Ectodermal cell (in vitro differentiated cells): ENCODE results near the gene EMC8.

Source experiments
- H3K27ac ChIP-seq: 2 replicates; pipeline ENCODE4 v1.7.0; 2013; ENCODE audit warnings: mild to moderate bottlenecking, low read depth, low read length; ENCODE audit not compliant: insufficient read depth, poor library complexity, severe bottlenecking
- H3K27me3 ChIP-seq: 2 replicates; pipeline ENCODE4 v1.7.0; 2013; ENCODE audit warnings: mild to moderate bottlenecking, low read length; ENCODE audit not compliant: insufficient read depth, control insufficient read depth, poor library complexity, severe bottlenecking
- H3K36me3 ChIP-seq: one replicate; pipeline ENCODE4 v1.7.0; 2013; ENCODE audit warnings: low read length; ENCODE audit not compliant: control insufficient read depth, insufficient read depth
- H3K4me1 ChIP-seq: one replicate; pipeline ENCODE4 v1.7.0; 2013; ENCODE audit warnings: low read length; ENCODE audit not compliant: control insufficient read depth, insufficient read depth
- H3K4me3 ChIP-seq: 2 replicates; pipeline ENCODE4 v1.7.0; 2013; ENCODE audit warnings: low read depth, low read length, control low read depth; ENCODE audit not compliant: insufficient read depth
- H3K9me3 ChIP-seq: 2 replicates; pipeline ENCODE4 v1.7.0; 2013; ENCODE audit warnings: mild to moderate bottlenecking, low read length, moderate library complexity; ENCODE audit not compliant: control insufficient read depth
- WGBS, 2 experiments: methylation state at CpG; one replicate each; pipeline ENCODE4 v1.1.7; 2013; ENCODE audit warnings: missing lambda C conversion rate in 2 of 2; 5-methylcytosine and 5-hydroxymethylcytosine counted together

EMC8 gene

DNA sequence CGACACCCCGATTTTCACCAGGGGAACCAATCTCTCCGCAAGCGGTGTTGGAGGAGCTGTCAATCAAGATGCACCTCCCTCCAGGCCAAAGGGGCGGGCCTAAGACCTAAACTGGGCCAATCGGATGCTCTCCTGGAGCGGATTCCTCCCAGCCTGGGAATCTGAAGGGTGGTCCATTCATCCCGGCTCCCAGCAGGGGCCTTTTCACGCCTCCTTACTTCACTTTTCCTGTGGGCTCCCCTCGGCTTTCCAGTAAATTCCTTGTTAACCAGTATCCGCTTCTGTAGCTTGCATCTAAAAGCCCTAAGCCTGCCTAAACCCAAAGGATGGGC lies 65.5 kb downstream of the EMC8 start:
- H3K9me3 ChIP-seq = no peaks in the 10 kb centered on the region
- no peaks in the 10 kb centered on the region for H3K27me3 ChIP-seq
- 9 to 10% methylated on average over 11 of the region's 11 CpGs for WGBS, 2 experiments
- peaks cover 18% of the 10 kb centered on the region for H3K4me1 ChIP-seq
- H3K4me3 ChIP-seq = no peak overlapping the region
- no peaks in the 10 kb centered on the region for H3K36me3 ChIP-seq
- H3K27ac ChIP-seq = no peak overlapping the region

DNA sequence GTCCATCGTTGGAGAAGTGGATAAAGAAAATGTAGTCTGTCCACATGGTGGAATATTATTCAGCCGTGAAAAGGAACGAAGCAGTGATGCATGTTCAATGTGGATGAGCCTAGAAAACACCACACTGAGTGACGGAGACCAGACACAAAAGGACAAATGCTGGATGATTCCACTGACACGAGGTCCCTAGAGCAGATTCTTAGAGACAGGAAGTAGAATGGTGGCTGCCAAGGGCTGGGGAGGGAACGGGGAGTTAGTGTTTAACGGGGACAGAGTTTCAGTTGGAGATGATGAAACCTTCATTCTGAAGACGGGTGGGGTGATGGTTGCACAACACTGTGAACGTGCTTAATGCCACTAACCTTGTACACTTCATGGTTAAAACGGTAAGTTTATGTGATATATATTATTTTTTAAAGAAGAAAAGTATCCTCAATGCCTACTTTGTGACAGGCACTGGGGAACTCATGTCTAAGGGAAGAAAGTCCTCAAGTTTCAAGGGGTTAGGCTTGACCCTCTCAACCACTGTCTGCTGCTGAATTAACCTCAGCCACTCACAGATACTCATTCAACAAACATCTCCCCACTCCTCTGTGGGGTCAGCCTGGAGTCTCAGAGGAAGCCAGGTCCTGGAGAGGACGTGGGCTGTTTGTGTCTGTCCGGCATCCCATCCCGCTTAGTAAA lies 66.0 kb downstream of the EMC8 start:
- Histone ChIP-seq H3K27ac (no peak overlapping the region), H3K36me3 (no peaks in the 10 kb centered on the region), H3K4me3 (no peak overlapping the region), H3K9me3 (no peaks in the 10 kb centered on the region), H3K4me1 (peaks cover 23% of the 10 kb centered on the region), H3K27me3 (no peaks in the 10 kb centered on the region)
- 80 to 81% methylated on average over 12 to 13 of the region's 13 CpGs for WGBS, 2 experiments

DNA sequence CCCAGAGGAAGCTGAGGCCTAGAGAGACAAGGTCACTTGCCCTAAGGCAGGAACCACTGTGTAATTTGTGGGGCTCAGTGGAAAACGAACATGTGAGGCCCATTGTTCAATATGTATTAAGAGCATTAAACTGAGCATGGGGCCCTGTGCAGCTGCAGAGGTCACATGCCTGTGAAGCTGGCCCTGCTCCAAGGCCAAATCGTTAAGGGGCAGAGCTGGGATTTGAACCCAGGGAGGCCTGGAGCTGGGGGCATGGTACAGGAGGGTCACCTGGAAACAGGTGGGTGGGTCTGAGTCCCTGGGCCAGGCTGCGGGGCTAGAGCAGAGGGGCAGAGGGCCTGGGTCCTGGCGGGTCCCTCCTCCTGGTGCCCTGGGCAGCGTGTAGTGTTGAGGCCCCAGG lies 68.2 kb downstream of the EMC8 start:
- no peaks in the 10 kb centered on the region for H3K36me3 ChIP-seq

DNA sequence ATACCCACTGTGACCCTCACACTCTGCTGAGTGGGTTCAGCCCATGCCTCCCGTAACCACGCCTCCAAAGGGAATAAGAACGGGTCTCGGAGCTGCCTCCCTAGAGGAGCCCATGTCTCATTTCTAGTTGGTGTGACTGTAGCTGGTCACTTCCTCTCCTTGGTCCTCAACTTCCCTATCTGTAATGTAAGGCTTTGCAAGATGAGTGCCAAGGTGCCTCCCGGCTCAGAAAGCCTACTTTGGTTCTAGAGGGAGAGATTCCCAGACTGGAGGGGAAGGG lies 69.2 kb downstream of the EMC8 start:
- Histone ChIP-seq H3K9me3 (no peaks in the 10 kb centered on the region), H3K4me3 (no peak overlapping the region)
- WGBS, 2 experiments = 91 to 92% methylated on average over 5 of the region's 5 CpGs

More for the DNA sequence above, 68.2 kb downstream of the EMC8 start:
- 91 to 93% methylated on average over 5 of the region's 5 CpGs for WGBS, 2 experiments
- no peaks in the 10 kb centered on the region for H3K27me3 ChIP-seq
- no peak overlapping the region for H3K27ac ChIP-seq
- H3K4me1 ChIP-seq = peaks cover 24% of the 10 kb centered on the region
- no peak overlapping the region for H3K4me3 ChIP-seq
- no peaks in the 10 kb centered on the region for H3K9me3 ChIP-seq

DNA sequence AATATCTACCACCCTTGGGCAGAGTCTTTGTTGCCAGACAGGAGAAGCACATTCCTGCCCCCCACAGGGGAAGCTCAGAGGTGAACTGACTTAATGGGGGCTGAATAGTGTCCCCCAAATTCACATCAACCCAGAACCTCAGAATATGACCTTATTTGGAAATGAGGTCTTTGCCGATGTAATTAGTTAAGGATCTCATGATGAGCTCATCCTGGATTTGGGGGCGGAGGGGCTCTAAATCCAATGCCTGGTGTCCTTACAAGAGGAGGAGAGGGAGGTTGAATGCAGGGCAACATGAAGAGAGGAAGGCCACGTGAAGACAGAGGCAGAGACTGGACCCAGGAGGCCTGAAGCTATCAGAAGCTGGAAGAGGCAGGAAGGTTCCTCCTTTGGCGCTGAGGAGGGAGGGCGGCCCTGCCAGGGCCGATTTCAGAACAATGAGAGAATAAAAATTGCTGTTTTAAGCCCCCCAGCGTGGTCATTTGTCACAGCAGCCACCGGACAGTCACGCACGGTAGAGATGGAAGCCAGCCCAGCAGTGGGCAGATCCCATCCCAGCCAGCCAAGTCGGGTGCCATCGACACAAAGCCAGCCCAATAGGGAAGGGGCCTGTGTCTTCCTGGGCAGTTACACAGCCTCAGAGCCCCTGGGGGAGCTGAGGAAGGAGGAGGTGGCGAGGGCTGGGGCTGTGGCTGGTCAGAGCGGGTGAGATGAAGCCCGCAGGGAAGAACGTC lies 69.7 kb downstream of the EMC8 start:
- H3K4me1 ChIP-seq = peaks cover 22% of the 10 kb centered on the region
- no peaks in the 10 kb centered on the region for H3K27me3 ChIP-seq
- 83 to 86% methylated on average over 16 of the region's 16 CpGs for WGBS, 2 experiments
- H3K9me3 ChIP-seq = no peaks in the 10 kb centered on the region
- H3K36me3 ChIP-seq = no peaks in the 10 kb centered on the region
- H3K27ac ChIP-seq = no peak overlapping the region
- no peak overlapping the region for H3K4me3 ChIP-seq

More for the DNA sequence above, 69.2 kb downstream of the EMC8 start:
- no peak overlapping the region for H3K27ac ChIP-seq
- peaks cover 24% of the 10 kb centered on the region for H3K4me1 ChIP-seq
- H3K36me3 ChIP-seq = no peaks in the 10 kb centered on the region
- H3K27me3 ChIP-seq = no peaks in the 10 kb centered on the region

DNA sequence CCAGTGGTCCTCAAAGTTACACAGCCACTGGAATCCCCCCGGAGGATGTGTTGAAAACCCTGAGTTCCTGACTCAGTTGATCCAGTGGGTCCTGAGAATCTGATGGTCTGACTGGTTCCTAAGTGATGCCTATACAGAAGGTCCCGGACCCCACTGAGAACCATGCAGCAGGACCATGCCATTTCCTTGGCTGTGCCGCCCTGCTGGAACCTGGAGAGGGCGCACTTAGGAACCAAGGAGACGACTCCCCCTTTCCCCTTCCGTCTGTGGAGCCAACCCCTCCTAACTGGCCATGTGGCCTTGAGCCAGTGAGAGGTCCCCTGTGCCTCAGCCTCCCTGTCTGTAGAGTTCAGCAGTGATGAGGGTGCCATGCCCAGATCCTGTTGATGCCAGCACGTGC lies 70.5 kb downstream of the EMC8 start:
- H3K36me3 ChIP-seq = no peaks in the 10 kb centered on the region
- 80 to 83% methylated on average over 7 of the region's 7 CpGs for whole genome bisulfite sequencing, 2 experiments
- H3K27me3 ChIP-seq = no peaks in the 10 kb centered on the region
- H3K4me1 ChIP-seq = peaks cover 15% of the 10 kb centered on the region
- no peaks in the 10 kb centered on the region for H3K9me3 ChIP-seq
- no peak overlapping the region for H3K27ac ChIP-seq
- no peak overlapping the region for H3K4me3 ChIP-seq
